Measurements from ENCODE around the gene HNF1B.

Gene HNF1B

GRCh38 chr17:37731056-37731455 is 13.8 kb downstream of the HNF1B start:
- no peak for DNase-seq

- DNase-seq, result no peak
Measured at GRCh38 chr17:37729905-37730304, 15.0 kb downstream of the HNF1B start.

- DNase-seq, result no peak
Measured at GRCh38 chr17:37726891-37727675, 17.8 kb downstream of the HNF1B start.

GRCh38 chr17:37726248-37726647 is 18.6 kb downstream of the HNF1B start:
- no peak for DNase-seq

GRCh38 chr17:37725601-37726146 is 19.2 kb downstream of the HNF1B start:
- no peak for DNase-seq

GRCh38 chr17:37725021-37725595 is 19.8 kb downstream of the HNF1B start:
- no peak for DNase-seq

GRCh38 chr17:37720989-37721388 is 23.9 kb downstream of the HNF1B start:
- DNase-seq, result no peak

GRCh38 chr17:37719866-37720265 is 25.0 kb downstream of the HNF1B start:
- DNase-seq, result no peak

GRCh38 chr17:37718324-37719048 is 26.4 kb downstream of the HNF1B start:
- DNase-seq, result no peak

- no peak for DNase-seq
Measured at GRCh38 chr17:37717627-37718323, 27.1 kb downstream of the HNF1B start.

GRCh38 chr17:37714897-37715296 is 30.0 kb downstream of the HNF1B start:
- DNase-seq, result no peak

- DNase-seq, result no peak
Measured at GRCh38 chr17:37713624-37714023, 31.2 kb downstream of the HNF1B start.

- DNase-seq, result no peak
Measured at GRCh38 chr17:37713028-37713431, 31.8 kb downstream of the HNF1B start.

- DNase-seq, result no peak
Measured at GRCh38 chr17:37711113-37711512, 33.7 kb downstream of the HNF1B start.

GRCh38 chr17:37710344-37710886 is 34.4 kb downstream of the HNF1B start:
- DNase-seq, result no peak

GRCh38 chr17:37708616-37709212 is 36.1 kb downstream of the HNF1B start:
- DNase-seq, result no peak

GRCh38 chr17:37708008-37708615 is 36.7 kb downstream of the HNF1B start:
- DNase-seq, result no peak

GRCh38 chr17:37706446-37706845 is 38.4 kb downstream of the HNF1B start:
- DNase-seq, result no peak

GRCh38 chr17:37702598-37702997 is 42.3 kb downstream of the HNF1B start:
- DNase-seq, result no peak

- DNase-seq, result peak; percentile 38
Measured at GRCh38 chr17:37701496-37701898, 43.4 kb downstream of the HNF1B start.

- DNase-seq, result no peak
Measured at GRCh38 chr17:37700881-37701280, 44.0 kb downstream of the HNF1B start.
